ENCODE measurements around the gene ANGEL1.

DNA sequence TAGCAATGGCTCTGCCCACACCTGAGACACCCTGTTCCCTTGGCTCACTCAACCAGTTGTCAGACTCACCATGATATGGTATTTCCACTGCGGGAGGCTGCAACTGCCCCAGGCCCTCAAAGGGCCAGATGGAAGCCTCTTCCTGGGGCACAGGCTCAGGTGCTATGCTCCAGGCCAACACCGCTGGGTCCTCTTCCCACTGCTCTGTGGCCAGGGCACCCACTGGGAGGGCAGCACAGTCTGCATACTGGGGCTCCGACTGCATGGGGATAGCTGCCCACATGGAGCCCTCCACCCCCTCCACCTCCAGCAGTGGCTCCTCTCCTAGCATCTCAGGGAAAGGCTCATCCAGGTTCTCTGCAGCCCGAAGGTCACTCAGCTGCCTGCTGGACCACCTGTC is 3.7 kb downstream of the ANGEL1 start:
- TF ChIP-seq POLR2A (IDR thresholded peaks at IDR 0.05), result no peak
- TF ChIP-seq, protein P1, sequence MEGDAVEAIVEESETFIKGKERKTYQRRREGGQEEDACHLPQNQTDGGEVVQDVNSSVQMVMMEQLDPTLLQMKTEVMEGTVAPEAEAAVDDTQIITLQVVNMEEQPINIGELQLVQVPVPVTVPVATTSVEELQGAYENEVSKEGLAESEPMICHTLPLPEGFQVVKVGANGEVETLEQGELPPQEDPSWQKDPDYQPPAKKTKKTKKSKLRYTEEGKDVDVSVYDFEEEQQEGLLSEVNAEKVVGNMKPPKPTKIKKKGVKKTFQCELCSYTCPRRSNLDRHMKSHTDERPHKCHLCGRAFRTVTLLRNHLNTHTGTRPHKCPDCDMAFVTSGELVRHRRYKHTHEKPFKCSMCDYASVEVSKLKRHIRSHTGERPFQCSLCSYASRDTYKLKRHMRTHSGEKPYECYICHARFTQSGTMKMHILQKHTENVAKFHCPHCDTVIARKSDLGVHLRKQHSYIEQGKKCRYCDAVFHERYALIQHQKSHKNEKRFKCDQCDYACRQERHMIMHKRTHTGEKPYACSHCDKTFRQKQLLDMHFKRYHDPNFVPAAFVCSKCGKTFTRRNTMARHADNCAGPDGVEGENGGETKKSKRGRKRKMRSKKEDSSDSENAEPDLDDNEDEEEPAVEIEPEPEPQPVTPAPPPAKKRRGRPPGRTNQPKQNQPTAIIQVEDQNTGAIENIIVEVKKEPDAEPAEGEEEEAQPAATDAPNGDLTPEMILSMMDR (IDR thresholded peaks at IDR 0.05), result no peak
